ENCODE measurements around the gene SLC43A2.
"Not testable (repeated sequence)": the region's sequence is repeated elsewhere in the genome, so short reads cannot be mapped to it uniquely, and the experiment has no call there.

- TF ChIP-seq CTCF (IDR thresholded peaks at IDR 0.05; ENCODE audit: low read depth, low read length, missing input control); MAX (IDR thresholded peaks at IDR 0.05); SP1 (IDR thresholded peaks at IDR 0.05); REST (IDR thresholded peaks at IDR 0.05); FOXA1 (IDR thresholded peaks at IDR 0.05); HNF4G (IDR thresholded peaks at IDR 0.05); RAD21 (IDR thresholded peaks at IDR 0.05); ZBTB33 (IDR thresholded peaks at IDR 0.05); JUND (IDR thresholded peaks at IDR 0.05); YY1 (IDR thresholded peaks at IDR 0.05); ATF3 (IDR thresholded peaks at IDR 0.05); NR2F2 (IDR thresholded peaks at IDR 0.05); GABPA (IDR thresholded peaks at IDR 0.05 in 1 of 2, conservative IDR thresholded peaks at IDR 0.05 in 1 of 2); TAF1 (conservative IDR thresholded peaks at IDR 0.05): not testable (repeated sequence)
These were observed 35.3 kb upstream of the SLC43A2 start for GRCh38 chr17:1663934-1664333.

Measured in liver (tissue), 3 donors.